CD4-positive, alpha-beta T cell treated with Interleukin-15 for 4 hours (primary cell): ENCODE data around the gene DGKI.

Experiments
- DNase-seq: peaks from one replicate; pipeline ENCODE4 v3.0.0-alpha.2; 2020; ENCODE audit warnings: low spot score

The DGKI gene

DNA sequence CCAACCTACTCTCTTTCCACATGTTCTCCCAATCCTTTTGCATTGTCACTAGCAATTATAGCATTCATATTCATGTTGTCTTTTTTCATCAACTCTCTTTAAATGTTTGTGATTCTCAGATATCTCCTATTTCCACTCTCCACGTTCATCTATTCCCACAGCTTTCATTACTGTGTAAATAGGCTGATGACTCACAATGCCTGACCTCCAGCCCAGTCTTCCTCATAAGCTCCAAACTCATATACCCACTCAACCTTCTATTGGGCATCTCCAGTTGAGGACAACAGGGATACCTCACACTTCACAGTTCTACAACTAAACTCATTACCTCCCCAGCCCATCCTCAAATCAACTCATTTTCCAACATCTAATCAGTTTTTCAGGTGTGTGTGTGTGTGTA is 194.1 kb downstream of the DGKI start:
- no peak for DNase-seq

DNA sequence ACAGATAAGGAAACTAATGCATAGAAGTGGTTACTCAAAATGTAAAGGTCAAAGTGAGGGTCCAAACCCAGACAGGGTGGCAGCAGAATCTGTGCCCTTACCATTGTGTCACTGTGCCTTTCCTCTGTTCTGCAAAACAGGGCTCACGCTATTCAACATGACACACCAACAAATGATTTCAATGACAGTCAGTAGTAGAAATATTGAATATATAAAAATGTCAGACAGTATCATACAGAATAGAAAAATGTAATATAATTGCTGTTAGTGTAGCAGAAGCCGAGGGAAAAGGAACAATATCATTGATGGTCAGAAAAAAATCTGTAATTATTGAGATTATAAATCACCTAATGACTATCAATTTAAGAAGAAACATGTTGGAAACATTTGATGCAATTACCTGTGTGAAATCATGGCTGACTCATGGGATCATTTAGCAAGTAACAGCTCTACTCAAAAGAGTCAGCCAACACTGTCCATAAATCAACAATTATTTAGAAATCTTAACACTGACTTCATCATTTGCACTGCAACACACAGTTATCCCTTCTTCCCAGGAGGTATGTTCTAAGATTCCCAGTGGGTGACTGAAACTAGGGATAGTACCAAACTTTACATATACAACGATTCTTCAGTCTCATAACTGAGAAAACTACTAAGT is 198.7 kb downstream of the DGKI start:
- DNase-seq = no peak

DNA sequence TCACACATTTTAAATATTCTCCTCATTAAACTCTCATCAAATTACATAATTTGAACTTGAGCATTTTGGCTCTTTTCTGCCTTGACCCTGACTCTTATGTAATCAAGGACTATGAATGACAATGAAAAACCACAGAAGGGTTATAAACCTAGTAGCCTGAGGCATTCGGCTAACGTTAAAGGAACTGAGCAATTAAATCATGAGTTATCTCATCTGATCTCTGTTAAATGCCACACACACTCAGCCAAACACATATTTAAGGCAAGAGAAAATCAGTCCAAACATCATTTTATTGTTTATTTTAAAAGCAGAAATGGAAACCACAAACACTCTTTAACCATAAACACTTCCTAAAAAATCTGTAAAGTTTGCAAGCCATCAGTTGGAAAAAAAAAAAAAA is 204.3 kb downstream of the DGKI start:
- DNase-seq = no peak

DNA sequence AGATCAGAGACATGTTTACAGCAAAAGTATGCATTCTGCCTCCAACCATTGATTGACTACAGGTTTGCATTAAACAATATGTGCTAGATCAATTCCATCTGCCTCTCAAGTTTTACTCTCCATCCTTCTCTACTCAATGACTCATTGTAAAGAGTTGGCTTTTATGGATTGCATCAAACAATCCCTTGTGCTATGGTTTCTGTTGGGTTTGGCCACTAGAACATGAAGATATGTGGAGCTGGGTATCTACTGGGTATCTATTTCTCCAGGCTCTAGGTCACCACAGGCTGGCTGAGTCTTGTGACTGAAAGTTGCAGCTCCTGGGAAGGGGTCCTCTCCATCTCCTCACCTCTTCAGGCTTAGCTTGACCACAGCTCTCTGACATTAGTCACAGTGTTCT is 204.7 kb downstream of the DGKI start:
- DNase-seq = no peak

DNA sequence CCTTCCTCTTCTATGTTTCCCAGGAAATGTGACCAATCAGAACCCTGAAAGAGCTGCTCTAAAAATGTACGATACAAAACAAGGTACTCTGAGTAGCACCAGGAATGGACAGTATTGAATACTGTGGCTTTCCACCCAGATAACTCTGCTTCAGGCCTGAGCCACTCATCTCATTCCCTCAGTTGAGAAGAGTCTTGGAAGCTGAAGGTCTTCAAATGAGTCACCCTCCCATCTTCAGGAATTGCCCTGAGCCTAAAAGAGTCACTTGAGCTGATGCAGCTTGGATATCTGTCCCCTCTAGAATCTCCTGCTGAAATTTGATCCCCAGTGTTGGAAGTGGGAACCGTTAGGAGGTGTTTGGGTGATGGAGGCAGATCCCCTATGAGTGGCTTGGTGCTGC is 210.4 kb downstream of the DGKI start:
- no peak for DNase-seq

DNA sequence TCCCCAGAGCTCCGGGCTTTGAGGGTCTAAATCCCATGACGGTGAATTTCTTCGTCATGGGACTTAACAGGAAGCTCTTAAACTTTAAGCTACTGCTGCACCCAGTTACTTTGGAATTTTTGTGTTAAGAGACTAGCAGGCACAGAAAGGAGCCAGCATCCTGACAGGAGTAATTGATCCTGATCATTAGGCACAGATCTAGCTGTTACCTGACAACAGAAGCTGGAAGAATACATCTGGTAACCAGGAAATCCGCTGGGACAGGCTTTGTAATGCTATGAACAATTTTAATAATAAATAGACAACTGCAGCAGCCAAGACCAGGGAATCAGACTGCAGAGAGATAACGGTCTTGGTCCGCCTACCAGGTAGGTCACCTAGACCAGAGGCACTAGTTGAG is 210.9 kb downstream of the DGKI start:
- DNase-seq = no peak

DNA sequence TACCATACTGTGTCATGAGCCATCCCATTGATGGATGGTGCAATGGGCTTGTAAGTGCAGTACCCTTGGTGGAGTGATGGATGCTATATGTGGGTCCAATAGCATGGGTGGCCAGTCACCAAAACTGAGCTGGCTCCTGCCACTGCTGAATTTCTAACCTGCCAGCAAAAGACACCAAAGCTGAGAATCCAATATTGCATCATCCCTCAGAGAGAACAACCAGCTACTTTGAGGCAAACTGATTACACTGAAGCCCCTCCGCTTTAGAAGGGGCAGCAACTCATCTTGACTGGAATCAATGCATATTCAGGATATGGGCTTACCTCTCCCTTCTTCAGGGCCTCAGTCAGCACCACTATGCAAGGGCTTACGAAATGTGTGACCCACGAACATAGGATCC is 211.6 kb downstream of the DGKI start:
- DNase-seq = no peak

DNA sequence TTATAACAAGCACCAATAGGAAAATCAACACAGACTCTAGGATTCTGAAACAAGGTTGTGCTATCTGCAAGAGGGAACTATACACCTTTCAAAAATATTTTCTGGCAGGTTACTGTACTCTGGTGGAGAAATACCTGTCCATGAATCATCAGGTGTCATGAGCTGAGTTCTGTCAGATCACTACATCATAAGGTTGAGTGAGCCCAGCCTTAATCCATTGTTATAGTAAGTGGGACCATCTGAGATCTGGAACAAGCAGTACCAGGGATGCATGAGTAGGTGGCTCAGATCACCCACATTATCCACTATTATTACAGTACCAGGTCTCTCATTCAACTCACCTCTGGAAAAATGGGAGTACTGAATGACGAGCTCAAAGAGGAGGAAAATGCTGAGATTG is 212.4 kb downstream of the DGKI start:
- DNase-seq = no peak

DNA sequence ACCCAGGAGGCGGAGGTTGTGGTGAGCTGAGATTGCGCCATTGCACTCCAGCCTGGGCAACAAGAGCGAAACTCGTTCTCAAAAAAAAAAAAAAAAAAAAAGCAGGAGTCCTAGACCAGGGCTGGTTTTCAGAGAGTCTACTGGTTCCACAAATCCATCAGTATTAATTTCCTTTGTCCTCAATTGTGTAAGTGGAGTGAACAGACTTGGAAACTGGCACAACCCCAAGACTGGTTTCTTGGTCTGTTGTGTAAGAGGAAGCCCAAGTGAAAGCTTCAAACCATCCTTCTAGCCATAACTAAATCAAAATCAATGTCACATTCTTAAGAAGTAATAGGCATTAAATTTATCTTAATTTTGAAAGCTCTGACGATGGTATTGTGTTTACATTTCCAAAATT is 213.6 kb downstream of the DGKI start:
- DNase-seq = no peak

DNA sequence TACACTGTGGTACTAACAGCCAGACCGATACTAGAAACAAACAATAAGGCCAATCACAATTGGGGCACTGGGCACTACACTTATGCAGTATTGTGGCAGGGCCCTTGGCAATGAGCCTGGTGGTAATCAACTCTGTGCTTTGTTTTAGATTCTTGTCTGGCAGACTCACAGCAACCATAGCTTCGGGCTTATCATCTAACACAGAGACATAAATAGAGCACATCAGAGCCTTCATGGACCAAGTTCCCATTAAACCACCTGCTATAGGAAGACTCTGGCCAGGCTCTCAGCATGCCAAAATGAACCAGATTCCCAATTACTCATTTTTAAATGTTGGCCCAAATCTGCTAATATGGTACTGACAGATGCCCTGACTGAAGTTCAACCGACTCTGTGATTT is 218.6 kb downstream of the DGKI start:
- no peak for DNase-seq

DNA sequence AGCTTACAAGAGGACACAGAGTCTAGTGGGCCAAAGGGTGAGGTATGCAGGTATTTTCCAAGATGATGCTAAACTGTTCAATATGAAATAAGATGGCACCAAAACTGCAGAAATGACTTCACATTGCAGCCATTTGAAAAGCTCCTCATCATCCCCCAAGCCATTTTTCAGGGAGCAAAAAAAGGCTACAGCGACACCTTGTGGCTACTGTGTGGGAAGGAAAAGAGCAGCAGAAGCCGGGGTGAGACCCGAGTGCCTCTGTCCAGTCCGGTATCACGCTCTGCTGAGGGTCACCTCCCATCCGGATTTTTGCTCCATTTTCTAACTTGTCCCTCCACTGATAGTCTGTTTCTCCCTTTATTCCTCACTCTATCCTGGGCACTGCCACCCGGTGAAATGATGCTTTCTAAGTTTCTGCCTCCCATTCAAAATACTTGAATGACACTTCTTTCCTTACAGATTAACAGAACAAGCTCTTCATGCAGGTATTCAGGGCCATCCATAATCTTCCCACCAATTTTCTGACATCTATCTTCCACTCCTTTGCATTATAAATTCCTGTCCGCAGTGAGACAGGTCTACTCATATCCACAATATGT is 220.2 kb downstream of the DGKI start:
- DNase-seq = peak; percentile 23

DNA sequence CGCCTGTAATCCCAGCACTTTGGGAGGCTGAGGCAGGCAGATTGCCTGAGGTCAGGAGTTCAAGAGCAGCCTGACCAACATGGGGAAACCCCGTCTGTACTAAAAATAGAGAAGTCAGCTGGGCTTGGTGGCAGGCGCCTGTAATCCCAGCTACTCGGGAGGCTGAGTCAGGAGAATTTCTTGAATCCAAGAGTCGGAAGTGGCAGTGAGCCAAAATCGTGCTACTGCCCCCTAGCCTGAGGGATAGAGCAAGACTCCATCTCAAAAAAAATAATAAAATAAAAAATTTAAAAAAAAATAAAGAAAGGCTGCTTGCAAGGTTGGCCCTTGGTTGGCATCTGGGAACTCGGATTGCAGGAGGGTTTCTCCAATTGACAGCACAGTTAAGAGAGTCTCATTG is 221.6 kb downstream of the DGKI start:
- no peak for DNase-seq

DNA sequence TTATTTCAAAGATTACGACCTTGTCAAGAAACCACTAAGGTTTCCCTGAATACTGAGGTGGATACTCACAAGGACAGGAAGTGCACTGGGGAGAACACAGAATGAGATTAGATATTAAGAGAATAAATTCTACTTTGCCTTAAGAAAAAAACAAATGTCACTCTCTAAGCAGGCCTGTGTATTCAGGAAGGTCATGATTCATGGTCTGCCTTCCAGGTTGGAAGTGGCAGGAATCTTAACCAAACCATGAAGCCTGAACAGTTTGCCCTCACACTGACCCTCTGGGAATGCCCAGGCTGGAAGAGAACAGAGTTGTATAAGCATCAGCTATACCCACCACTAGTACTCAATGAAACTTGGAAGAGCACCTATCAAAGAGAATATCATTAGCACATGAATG is 227.6 kb downstream of the DGKI start:
- no peak for DNase-seq

DNA sequence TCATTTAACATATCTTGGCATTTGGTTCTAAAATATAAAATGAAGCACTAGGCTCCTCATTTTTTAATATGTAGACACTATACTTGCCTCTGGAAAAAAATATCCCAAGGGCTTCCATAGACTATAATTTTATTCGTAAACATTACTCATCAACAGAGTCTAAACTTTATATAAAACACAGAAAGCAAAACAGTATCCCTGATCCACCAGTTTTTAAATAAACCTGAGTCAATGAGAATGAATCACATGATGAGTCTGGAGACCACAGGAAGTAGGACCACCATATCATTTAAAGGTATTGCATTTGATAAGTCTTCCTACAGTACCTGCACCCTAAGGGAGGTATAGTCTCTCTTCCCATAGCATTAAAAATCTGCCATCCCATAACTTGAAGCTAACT is 228.0 kb downstream of the DGKI start:
- no peak for DNase-seq

DNA sequence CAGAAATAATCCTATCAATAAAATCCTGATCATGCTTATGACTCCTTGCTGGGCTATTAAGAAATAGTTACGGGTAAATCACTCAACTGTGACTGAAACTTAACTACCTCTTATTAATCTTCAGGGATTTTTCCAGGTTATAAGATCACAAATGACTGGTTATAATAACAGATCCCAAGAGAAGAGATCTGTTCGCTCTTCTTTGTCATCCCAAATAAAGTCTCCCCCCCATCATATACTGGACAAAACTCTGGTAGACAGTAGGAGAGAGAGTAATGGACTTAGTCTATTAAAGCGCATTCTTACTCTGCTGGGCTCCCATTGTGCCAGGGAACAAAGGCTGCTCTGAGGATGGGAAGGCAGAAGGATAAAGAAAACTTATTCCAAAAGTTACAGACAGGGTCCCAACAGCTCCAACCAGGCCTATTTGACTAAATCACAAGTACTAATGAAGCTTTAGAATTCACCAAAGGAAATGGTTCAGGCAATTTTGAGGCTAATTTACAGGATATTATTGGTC is 233.7 kb downstream of the DGKI start:
- no peak for DNase-seq

DNA sequence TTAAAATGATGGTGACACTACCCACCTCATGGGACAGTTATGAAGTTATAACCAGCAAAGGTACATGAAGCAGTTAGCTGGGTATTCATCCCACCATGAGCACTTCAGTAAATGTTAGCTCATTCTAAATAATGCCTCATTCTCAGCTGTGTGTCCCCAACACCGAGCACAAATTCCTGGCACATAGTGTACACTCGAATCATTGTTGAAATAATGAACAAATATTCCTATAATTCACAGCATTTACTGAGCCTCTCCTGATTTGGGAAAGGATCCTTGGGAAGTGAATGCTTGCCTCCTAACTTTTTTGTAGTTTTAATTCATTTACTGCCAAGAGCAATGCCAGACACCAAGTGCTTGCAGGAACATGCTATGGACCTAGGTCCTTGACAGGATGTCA is 235.2 kb downstream of the DGKI start:
- DNase-seq = no peak

DNA sequence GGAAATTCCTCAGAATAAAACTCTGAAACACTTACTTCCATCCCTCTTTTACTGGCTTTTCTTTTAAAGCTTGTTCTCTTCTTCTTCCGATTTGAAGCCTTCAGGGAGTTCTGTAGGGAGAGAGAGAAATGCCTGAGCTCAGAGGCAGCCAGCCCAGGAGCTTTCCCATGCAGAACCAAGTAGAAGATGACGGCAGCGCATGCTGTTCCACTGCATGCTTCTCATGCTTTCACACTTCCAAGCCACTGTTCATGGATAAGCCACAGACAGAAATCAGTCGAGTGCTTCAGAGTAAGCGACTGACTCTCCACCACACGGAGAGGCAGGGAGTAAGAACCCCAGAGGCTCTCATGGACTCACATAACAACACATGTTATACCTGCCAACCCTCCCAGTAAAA is 237.3 kb downstream of the DGKI start:
- DNase-seq = no peak

DNA sequence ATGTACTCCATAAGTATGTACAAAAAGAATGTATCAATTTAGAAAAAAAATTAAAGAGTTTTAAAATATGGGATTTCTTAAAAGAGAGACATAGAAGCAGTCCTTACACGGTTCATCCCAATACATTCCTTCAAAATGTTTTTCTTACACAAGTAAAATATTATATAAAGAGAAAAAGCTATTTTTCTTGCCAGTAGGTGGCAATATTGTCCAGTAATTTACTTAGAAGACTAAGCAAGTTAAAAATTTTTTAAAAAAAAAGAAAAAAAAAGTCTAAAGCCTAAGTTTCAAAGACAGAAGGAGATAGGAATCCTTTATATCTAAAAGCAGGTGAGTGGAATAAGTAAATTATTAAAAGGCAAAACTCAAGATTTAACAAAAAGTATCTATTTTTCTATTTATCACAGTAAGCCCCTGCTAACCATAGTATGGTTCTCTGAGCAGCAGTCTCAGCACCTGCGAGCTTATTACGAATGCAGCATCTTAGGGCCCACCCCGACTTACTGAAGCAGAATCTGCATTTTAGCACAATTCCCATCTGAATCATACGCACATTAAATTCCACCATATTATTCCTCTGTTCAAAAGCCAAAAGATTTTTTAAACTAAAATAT is 240.6 kb downstream of the DGKI start:
- DNase-seq = no peak

DNA sequence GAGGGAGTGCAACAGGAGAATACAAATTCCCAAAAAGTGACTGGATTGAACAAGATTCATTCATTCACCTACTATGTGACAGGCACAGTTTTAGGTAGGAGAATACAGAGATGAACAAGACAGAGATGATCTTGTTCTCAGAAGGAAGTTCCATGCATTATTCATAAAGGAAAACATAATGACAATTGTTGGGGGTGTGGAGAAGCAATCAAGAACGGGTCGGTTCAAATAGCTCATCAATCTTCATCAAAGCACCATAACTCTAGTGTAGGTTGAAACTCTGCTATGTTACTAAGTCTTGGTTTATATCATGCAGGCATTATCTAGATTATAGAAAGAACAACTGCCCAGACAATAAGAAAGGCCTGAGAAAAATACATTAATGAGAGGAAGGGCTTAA is 243.7 kb downstream of the DGKI start:
- DNase-seq = no peak

DNA sequence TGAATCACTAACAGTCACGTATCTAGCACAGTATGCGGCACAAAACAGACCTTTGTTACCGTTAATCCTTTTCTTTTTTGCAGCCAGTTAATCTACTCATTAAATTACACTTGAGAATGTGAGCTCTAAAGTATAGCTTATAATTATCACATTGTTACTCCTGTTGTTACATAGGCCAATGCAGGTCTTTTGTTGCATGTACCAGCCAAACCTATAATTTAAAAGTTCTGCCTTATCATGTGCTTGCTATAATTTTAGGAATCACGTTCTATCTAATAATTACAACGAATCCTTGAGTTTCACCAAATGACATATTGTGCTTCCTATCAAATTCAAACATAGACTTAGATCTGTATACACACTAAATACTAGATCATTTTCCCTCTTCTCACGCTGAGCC is 245.1 kb downstream of the DGKI start:
- no peak for DNase-seq

DNA sequence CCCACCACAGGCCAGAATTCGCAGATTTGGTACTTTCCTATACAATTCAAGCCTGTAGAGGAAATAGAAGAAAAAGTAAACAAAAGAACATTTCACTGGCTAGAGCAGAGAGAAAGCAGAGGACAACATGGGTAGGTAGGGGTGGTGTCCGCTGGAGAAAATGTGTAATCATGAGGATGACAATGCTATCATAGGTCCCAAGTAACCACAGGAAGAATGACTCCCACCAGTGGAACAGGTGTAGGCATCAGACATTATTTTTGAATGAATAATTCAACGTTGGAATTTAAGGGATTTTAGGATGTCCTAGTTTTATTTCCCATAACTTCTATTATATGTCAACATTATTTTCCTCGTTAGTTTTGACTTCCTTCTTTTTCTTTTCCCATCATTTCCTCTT is 248.9 kb downstream of the DGKI start:
- DNase-seq = no peak

DNA sequence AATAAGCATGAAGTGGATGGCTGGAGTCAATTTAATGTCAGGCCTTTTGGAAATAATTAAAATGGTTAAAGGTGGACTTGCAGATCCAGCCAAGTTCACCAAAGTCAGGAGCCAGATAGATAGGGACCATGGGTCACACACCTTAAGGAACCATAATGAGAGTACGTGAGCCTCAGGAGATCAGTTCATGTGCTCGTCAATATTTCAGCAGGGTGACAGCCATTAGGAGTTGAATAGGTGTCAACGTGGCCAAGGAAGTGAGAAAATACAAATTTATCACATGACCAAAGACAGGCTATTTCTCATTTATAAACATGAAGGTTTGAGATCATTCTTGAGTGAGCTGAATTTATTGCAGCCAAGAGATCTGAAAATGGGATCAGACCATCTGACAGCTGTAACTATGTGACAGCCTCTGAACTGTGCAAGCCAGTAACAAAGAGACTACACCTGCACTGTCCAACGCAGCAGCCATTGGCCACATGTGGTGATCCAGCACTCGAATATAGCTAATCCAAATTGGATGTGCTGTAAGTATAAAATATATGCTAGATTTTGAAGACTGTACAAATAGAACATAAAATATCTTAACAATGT is 253.6 kb downstream of the DGKI start:
- DNase-seq = no peak

DNA sequence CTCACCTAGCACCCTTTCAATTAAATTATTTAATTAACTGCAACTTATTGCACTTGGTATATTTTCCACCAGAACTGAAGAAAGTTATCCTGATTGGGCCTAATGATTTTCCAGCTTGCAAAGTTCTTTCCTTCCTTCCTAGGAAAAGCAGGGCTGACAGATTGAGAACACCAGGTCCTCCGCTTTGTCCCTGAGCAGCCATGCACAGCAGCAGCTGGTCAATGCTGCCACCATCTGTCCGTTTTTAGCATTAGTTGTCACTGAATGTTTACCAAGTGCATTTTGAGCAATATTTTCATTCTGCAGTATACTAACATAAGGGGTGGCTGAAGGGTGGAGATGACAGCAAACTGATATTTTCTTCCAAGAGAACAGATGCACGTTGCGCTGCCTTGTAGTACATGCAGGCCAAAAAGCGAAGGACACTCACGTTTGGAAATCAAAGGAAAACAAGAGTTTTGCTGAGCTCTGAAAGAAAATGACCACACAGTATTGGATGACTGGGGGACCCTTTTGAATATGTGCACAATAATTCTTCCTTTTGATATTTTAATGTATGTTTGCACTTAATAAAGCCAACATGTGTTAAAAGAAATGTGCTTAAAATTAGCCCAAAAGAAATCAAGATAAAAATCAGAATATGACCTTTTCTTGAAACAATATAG is 254.4 kb downstream of the DGKI start:
- no peak for DNase-seq
